Nephron progenitor cell (in vitro differentiated cells): ENCODE measurements around the gene POU3F2.
A peak's percentile ranks its signal among the peaks of the same experiment; 100 is the strongest.

ENCODE experiments used
- DNase-seq: peaks from one replicate; pipeline ENCODE4 v3.0.0; 2021
- H3K27ac Mint-ChIP-seq: 2 replicates; pipeline ENCODE4 v1.8.0; 2021; ENCODE audit warnings: mild to moderate bottlenecking, moderate library complexity, mixed read lengths
- H3K27me3 Mint-ChIP-seq: 2 replicates; pipeline ENCODE4 v1.8.0; 2021; ENCODE audit warnings: mild to moderate bottlenecking, low read depth, mixed read lengths; ENCODE audit not compliant: poor library complexity
- H3K36me3 Mint-ChIP-seq: 2 replicates; pipeline ENCODE4 v1.8.0; 2021; ENCODE audit warnings: low read depth, mixed read lengths
- H3K4me1 Mint-ChIP-seq: 2 replicates; pipeline ENCODE4 v1.8.0; 2021; ENCODE audit warnings: mixed read lengths
- H3K4me3 Mint-ChIP-seq: 2 replicates; pipeline ENCODE4 v1.8.0; 2021; ENCODE audit warnings: mild to moderate bottlenecking, moderate library complexity, mixed read lengths
- H3K9me3 Mint-ChIP-seq: 2 replicates; pipeline ENCODE4 v1.8.0; 2021; ENCODE audit warnings: mild to moderate bottlenecking, moderate library complexity, mixed read lengths
- TF ChIP-seq, protein P1 (sequence below): fragments of 200-600 bp; sonication (generic); IDR thresholded peaks from 2 replicates; pipeline ENCODE4 v1.5.0; 2021; ENCODE audit warnings: antibody characterized with exemption

Gene POU3F2

DNA sequence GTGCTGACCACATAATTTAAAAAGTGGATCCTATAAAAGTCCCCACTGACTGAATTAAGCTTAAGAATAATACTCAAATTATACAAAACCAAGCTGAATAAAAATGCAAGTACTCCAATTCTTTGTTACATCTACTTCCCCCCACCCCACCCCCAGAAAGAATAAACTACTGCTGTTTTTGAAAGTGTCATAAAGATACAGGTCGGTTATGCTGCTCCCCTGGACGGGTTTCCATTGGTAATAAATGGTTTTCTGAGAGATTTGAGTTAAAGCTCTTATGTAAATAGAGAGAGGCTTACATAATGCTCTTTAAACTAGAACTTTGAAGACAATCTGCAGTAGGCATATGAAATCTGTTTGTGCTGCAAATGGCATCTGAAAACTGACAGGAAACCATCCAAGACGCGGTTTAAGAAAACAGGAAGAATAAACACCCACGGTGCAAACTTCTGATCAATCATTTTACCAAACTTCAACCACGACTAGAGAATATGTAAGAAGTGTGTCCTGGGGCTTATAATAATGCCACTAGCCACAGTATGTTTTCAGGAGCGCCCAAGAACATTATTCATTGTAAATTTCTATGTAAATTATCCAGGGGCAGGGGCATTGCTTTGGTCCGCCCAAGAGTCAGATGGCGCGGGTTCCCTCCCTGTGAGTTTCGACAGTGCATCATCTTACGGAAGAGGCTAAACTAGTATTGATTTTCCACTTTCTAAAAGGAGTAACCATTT lies 10.8 kb upstream of the POU3F2 start:
- Mint-ChIP-seq H3K36me3 (no peaks in the 10 kb centered on the region), H3K4me1 (peaks cover 48% of the 10 kb centered on the region), H3K27ac (no peak overlapping the region), H3K9me3 (peaks cover 4% of the 10 kb centered on the region), H3K27me3 (peaks cover 64% of the 10 kb centered on the region), H3K4me3 (peak overlapping the region; percentile 86)
- TF ChIP-seq, protein P1, sequence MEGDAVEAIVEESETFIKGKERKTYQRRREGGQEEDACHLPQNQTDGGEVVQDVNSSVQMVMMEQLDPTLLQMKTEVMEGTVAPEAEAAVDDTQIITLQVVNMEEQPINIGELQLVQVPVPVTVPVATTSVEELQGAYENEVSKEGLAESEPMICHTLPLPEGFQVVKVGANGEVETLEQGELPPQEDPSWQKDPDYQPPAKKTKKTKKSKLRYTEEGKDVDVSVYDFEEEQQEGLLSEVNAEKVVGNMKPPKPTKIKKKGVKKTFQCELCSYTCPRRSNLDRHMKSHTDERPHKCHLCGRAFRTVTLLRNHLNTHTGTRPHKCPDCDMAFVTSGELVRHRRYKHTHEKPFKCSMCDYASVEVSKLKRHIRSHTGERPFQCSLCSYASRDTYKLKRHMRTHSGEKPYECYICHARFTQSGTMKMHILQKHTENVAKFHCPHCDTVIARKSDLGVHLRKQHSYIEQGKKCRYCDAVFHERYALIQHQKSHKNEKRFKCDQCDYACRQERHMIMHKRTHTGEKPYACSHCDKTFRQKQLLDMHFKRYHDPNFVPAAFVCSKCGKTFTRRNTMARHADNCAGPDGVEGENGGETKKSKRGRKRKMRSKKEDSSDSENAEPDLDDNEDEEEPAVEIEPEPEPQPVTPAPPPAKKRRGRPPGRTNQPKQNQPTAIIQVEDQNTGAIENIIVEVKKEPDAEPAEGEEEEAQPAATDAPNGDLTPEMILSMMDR, result no peak
- DNase-seq, result no peak

DNA sequence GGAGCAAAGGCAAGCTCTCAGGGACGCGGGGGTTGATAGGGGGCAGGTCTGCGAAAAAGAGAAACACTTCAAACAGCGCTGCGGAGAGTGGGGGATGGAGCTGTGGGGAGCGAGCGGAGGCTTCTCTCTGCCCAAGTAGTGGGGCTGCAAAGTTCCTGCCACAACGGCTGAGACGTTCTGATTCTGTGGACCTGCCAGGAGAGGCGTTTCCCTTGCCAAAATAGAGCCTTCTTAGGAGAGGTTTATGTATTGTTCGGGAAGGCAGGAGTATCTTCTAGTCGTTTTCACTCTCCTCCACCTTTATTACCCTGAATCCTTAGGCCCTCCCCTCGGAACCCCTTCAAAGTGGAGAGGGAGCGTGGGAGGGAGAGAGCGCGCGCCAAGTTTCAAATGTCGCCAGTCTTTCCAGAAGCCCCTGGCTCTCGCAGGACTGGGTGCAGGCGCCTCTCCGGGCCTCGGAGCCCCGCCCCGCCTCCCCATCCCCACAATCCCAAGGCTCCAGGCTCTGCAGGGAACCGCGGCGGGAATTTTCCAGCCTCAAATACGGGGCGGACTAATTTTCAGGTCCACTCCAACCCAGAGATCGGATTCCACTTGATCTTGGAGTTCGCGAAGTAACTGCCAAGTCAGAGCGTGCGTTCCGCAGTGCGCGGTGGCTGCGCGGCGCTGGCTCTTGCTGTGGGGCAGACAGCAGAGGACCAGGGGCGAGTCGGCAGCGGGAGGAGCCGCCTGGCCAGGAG lies 10.0 kb upstream of the POU3F2 start:
- no peaks in the 10 kb centered on the region for H3K36me3 Mint-ChIP-seq
- H3K9me3 Mint-ChIP-seq, result peaks cover 4% of the 10 kb centered on the region
- TF ChIP-seq, protein P1, result no peak
- DNase-seq, result peak; percentile 66
- peaks cover 55% of the 10 kb centered on the region for H3K4me1 Mint-ChIP-seq
- H3K27me3 Mint-ChIP-seq, result peaks cover 71% of the 10 kb centered on the region
- no peak overlapping the region for H3K27ac Mint-ChIP-seq
- peak overlapping the region; percentile 86 for H3K4me3 Mint-ChIP-seq

- H3K4me1 Mint-ChIP-seq, result peaks cover 58% of the 10 kb centered on the region
- H3K27me3 Mint-ChIP-seq, result peaks cover 78% of the 10 kb centered on the region
- H3K36me3 Mint-ChIP-seq, result no peaks in the 10 kb centered on the region
- H3K4me3 Mint-ChIP-seq, result peak overlapping the region; percentile 86
- H3K9me3 Mint-ChIP-seq, result peaks cover 4% of the 10 kb centered on the region
- TF ChIP-seq, protein P1, result no peak
- no peak overlapping the region for H3K27ac Mint-ChIP-seq
- peak; percentile 57 for DNase-seq
Observed at GRCh38 chr6:98824902-98825599, 9.3 kb upstream of the POU3F2 start.

GRCh38 chr6:98825600-98826230 lies 8.7 kb upstream of the POU3F2 start:
- Mint-ChIP-seq H3K4me3 (peak overlapping the region; percentile 86), H3K9me3 (peaks cover 4% of the 10 kb centered on the region), H3K36me3 (no peaks in the 10 kb centered on the region), H3K27me3 (peaks cover 83% of the 10 kb centered on the region), H3K4me1 (peaks cover 61% of the 10 kb centered on the region), H3K27ac (no peak overlapping the region)
- DNase-seq, result no peak
- TF ChIP-seq, protein P1, result no peak

- Mint-ChIP-seq H3K4me1 (peaks cover 79% of the 10 kb centered on the region), H3K27ac (no peak overlapping the region), H3K27me3 (peaks cover 94% of the 10 kb centered on the region), H3K4me3 (peak overlapping the region; percentile 78), H3K36me3 (no peaks in the 10 kb centered on the region), H3K9me3 (peaks cover 4% of the 10 kb centered on the region)
- TF ChIP-seq, protein P1, result no peak
- DNase-seq, result no peak
Observed at GRCh38 chr6:98827295-98828159, 6.8 kb upstream of the POU3F2 start.
